NCI-H2081 (cell line): ENCODE results near the gene TFF2.

Experiments used
- DNase-seq, 2 experiments: peaks; one replicate each; lab custom pipeline; 2025; lab: John Stamatoyannopoulos, UW

The TFF2 gene

GRCh38 chr21:42366292-42367010 is 15.7 kb upstream of the TFF2 start, which contains the start of gene TFF1:
TSS of gene TFF1 (minus strand) at chr21:42366535. CDS start at chr21:42366495, 40 bp downstream.
- no peak for DNase-seq

GRCh38 chr21:42365770-42366169 is 15.0 kb upstream of the TFF2 start:
- DNase-seq: no peak

GRCh38 chr21:42364304-42364865 is 13.6 kb upstream of the TFF2 start:
- DNase-seq: no peak

GRCh38 chr21:42363312-42363711 is 12.5 kb upstream of the TFF2 start:
- no peak for DNase-seq

GRCh38 chr21:42362700-42363099 is 11.9 kb upstream of the TFF2 start:
- no peak for DNase-seq

GRCh38 chr21:42362198-42362597 is 11.4 kb upstream of the TFF2 start:
- DNase-seq: no peak

- no peak for DNase-seq
These were observed 10.5 kb upstream of the TFF2 start for GRCh38 chr21:42361286-42361685.

GRCh38 chr21:42360317-42360716 is 9.5 kb upstream of the TFF2 start:
- no peak for DNase-seq

GRCh38 chr21:42358937-42359336 is 8.1 kb upstream of the TFF2 start:
- DNase-seq: no peak

GRCh38 chr21:42358261-42358660 is 7.5 kb upstream of the TFF2 start:
- no peak for DNase-seq

- no peak for DNase-seq
These were observed 6.5 kb upstream of the TFF2 start for GRCh38 chr21:42357307-42357706.

- DNase-seq: no peak
These were observed 5.9 kb upstream of the TFF2 start for GRCh38 chr21:42356650-42357049.

GRCh38 chr21:42356046-42356445 is 5.3 kb upstream of the TFF2 start:
- no peak for DNase-seq

GRCh38 chr21:42353623-42354022 is 2.8 kb upstream of the TFF2 start:
- no peak for DNase-seq

- DNase-seq: no peak
These were observed 1.8 kb upstream of the TFF2 start for GRCh38 chr21:42352441-42353095.

- DNase-seq: no peak
These were observed 1.0 kb upstream of the TFF2 start for GRCh38 chr21:42351626-42352440.

GRCh38 chr21:42350318-42350910 is 380 bp downstream of the TFF2 start:
- DNase-seq: no peak

- DNase-seq: no peak
These were observed 1.1 kb downstream of the TFF2 start for GRCh38 chr21:42349420-42350317.

GRCh38 chr21:42348762-42349161 is 2.0 kb downstream of the TFF2 start:
- DNase-seq: no peak

GRCh38 chr21:42347601-42348327 is 3.0 kb downstream of the TFF2 start:
- no peak for DNase-seq
